Measurements from ENCODE around the gene NUDT5. TPM values are rescaled to one million over a fixed set of nuclear protein-coding genes. Genes with fewer than 3 reads are reported as not detected.
A peak's percentile ranks its signal among the peaks of the same experiment; 100 is the strongest.

The NUDT5 gene
- 51.8 TPM for polyA plus RNA-seq (2013)

GRCh38 chr10:12195603-12196506 is at the start of gene NUDT5, which contains the start of gene CDC123:
Gene NUDT5, minus strand, starts transcription at chr10:12195891. Its CDS starts 9,600 bp downstream, at chr10:12186291.
Gene CDC123, plus strand, starts transcription at chr10:12196188. Its CDS starts 58 bp downstream, at chr10:12196246.
- ChIA-PET POLR2A (interaction anchor here (0.6 to 2.1 kb wide), 4 partner anchors 12 to 153 kb away, joined by 3 to 7 read pairs (median 4); partner anchors contain the start of gene UPF2), CTCF (interaction anchor here (0.7 to 4.4 kb wide), 8 partner anchors 13 to 512 kb away, joined by 3 to 27 read pairs (median 4); no protein-coding TSS in a partner anchor)
- Histone ChIP-seq H3K27me3 (replicated peaks in 2 of 5; ENCODE audit: control insufficient read depth in 4 of 5, insufficient read depth in 5 of 5, low read length in 4 of 5) (no peaks in the 10 kb centered on the region), H3K9me3 (ENCODE audit: control extremely low read depth in 1 of 5, control insufficient read depth in 4 of 5, insufficient read depth in 2 of 5, low read depth in 1 of 5, low read length in 4 of 5) (no peaks in the 10 kb centered on the region), H3K36me3 (ENCODE audit: control insufficient read depth in 4 of 4, insufficient read depth in 4 of 4, low read length in 3 of 4) (peaks cover 4 to 25% (median 14%) of the 10 kb centered on the region in 4 experiments), H3K4me1 (ENCODE audit: control extremely low read depth in 1 of 4, control insufficient read depth in 4 of 4, insufficient read depth in 4 of 4, low read length in 3 of 4) (peaks cover 14 to 46% (median 29%) of the 10 kb centered on the region in 4 experiments), H3K27ac (ENCODE audit: insufficient read depth in 1 of 2, low read depth in 1 of 2, low read length in 2 of 2, poor library complexity in 1 of 2, severe bottlenecking in 2 of 2) (peak within 1 kb of the TSS; percentile 94 to 96), H3K4me3 (ENCODE audit: control insufficient read depth in 1 of 7, extremely low read depth in 1 of 7, insufficient read depth in 4 of 7, low read depth in 2 of 7, low read length in 6 of 7) (peak within 1 kb of the TSS; percentile 66 to 100 (median 96))
- peak; percentile 88 to 95 (median 93) for DNase-seq
- WGBS (ENCODE audit: insufficient coverage) = under 1% methylated on average over 50 of the region's 62 CpGs

GRCh38 chr10:12243864-12244620 is 48.4 kb upstream of the NUDT5 start:
- WGBS (ENCODE audit: insufficient coverage) = 57% methylated on average over 16 of the region's 18 CpGs
- POLR2A ChIA-PET = interaction anchor here (0.6 kb wide), 1 partner anchor 18 kb away, joined by 3 read pairs; no protein-coding TSS in a partner anchor
- Histone ChIP-seq H3K27ac (ENCODE audit: insufficient read depth in 1 of 2, low read depth in 1 of 2, low read length in 2 of 2, poor library complexity in 1 of 2, severe bottlenecking in 2 of 2) (peak overlapping the region; percentile 61 to 81), H3K9me3 (ENCODE audit: control extremely low read depth in 1 of 5, control insufficient read depth in 4 of 5, insufficient read depth in 2 of 5, low read depth in 1 of 5, low read length in 4 of 5) (no peaks in the 10 kb centered on the region), H3K36me3 (ENCODE audit: control insufficient read depth in 4 of 4, insufficient read depth in 4 of 4, low read length in 3 of 4) (peaks cover 10 to 51% (median 20%) of the 10 kb centered on the region in 4 experiments), H3K27me3 (replicated peaks in 2 of 5; ENCODE audit: control insufficient read depth in 4 of 5, insufficient read depth in 5 of 5, low read length in 4 of 5) (no peaks in the 10 kb centered on the region), H3K4me1 (ENCODE audit: control extremely low read depth in 1 of 4, control insufficient read depth in 4 of 4, insufficient read depth in 4 of 4, low read length in 3 of 4) (peaks cover 6 to 46% (median 43%) of the 10 kb centered on the region in 4 experiments), H3K4me3 (ENCODE audit: control insufficient read depth in 1 of 7, extremely low read depth in 1 of 7, insufficient read depth in 4 of 7, low read depth in 2 of 7, low read length in 6 of 7) (peak overlapping the region in 1 of 7 experiments; percentile 6)
- DNase-seq = peak; percentile 73 to 93 (median 91)
- CTCF ChIA-PET = interaction anchor here (2.0 kb wide), 1 partner anchor 12 kb away, joined by 6 read pairs; no protein-coding TSS in a partner anchor

- H3K36me3 ChIP-seq (ENCODE audit: control insufficient read depth in 4 of 4, insufficient read depth in 4 of 4, low read length in 3 of 4) = peaks cover 13 to 64% (median 28%) of the 10 kb centered on the region in 4 experiments
- DNase-seq = peak in 2 of 3 donors; percentile 73
- peak overlapping the region in 1 of 7 experiments; percentile 10 for H3K4me3 ChIP-seq (ENCODE audit: control insufficient read depth in 1 of 7, extremely low read depth in 1 of 7, insufficient read depth in 4 of 7, low read depth in 2 of 7, low read length in 6 of 7)
- H3K27ac ChIP-seq (ENCODE audit: insufficient read depth in 1 of 2, low read depth in 1 of 2, low read length in 2 of 2, poor library complexity in 1 of 2, severe bottlenecking in 2 of 2) = peak overlapping the region; percentile 42 to 75
- H3K27me3 ChIP-seq (replicated peaks in 2 of 5; ENCODE audit: control insufficient read depth in 4 of 5, insufficient read depth in 5 of 5, low read length in 4 of 5) = no peaks in the 10 kb centered on the region
- CTCF ChIA-PET = interaction anchor here (0.7 to 1.3 kb wide), 6 partner anchors 11 to 111 kb away, joined by 3 to 5 read pairs (median 4); no protein-coding TSS in a partner anchor
- POLR2A ChIA-PET = no interaction called here
- H3K4me1 ChIP-seq (ENCODE audit: control extremely low read depth in 1 of 4, control insufficient read depth in 4 of 4, insufficient read depth in 4 of 4, low read length in 3 of 4) = peaks cover 6 to 46% (median 43%) of the 10 kb centered on the region in 4 experiments
- H3K9me3 ChIP-seq (ENCODE audit: control extremely low read depth in 1 of 5, control insufficient read depth in 4 of 5, insufficient read depth in 2 of 5, low read depth in 1 of 5, low read length in 4 of 5) = no peaks in the 10 kb centered on the region
- 62% methylated on average over 17 of the region's 19 CpGs for WGBS (ENCODE audit: insufficient coverage)
Observed at GRCh38 chr10:12241810-12242529, 46.3 kb upstream of the NUDT5 start.

- no peaks in the 10 kb centered on the region for H3K27me3 ChIP-seq (replicated peaks in 2 of 5; ENCODE audit: control insufficient read depth in 4 of 5, insufficient read depth in 5 of 5, low read length in 4 of 5)
- no peak for DNase-seq
- CTCF ChIA-PET = interaction anchor here (1.1 to 1.7 kb wide), 3 partner anchors 12 to 23 kb away, joined by 3 read pairs; no protein-coding TSS in a partner anchor
- WGBS (ENCODE audit: insufficient coverage) = 98% methylated on average over 5 of the region's 8 CpGs
- POLR2A ChIA-PET = interaction anchor here (0.8 kb wide), 1 partner anchor 19 kb away, joined by 5 read pairs; no protein-coding TSS in a partner anchor
- H3K4me1 ChIP-seq (ENCODE audit: control extremely low read depth in 1 of 4, control insufficient read depth in 4 of 4, insufficient read depth in 4 of 4, low read length in 3 of 4) = peaks cover 2 to 32% (median 31%) of the 10 kb centered on the region in 4 experiments
- H3K27ac ChIP-seq (ENCODE audit: insufficient read depth in 1 of 2, low read depth in 1 of 2, low read length in 2 of 2, poor library complexity in 1 of 2, severe bottlenecking in 2 of 2) = no peak overlapping the region
- no peaks in the 10 kb centered on the region for H3K9me3 ChIP-seq (ENCODE audit: control extremely low read depth in 1 of 5, control insufficient read depth in 4 of 5, insufficient read depth in 2 of 5, low read depth in 1 of 5, low read length in 4 of 5)
- peaks cover 16 to 59% (median 44%) of the 10 kb centered on the region in 4 experiments for H3K36me3 ChIP-seq (ENCODE audit: control insufficient read depth in 4 of 4, insufficient read depth in 4 of 4, low read length in 3 of 4)
- H3K4me3 ChIP-seq (ENCODE audit: control insufficient read depth in 1 of 7, extremely low read depth in 1 of 7, insufficient read depth in 4 of 7, low read depth in 2 of 7, low read length in 6 of 7) = no peak overlapping the region
Observed at GRCh38 chr10:12238821-12239220, 43.1 kb upstream of the NUDT5 start.

GRCh38 chr10:12237265-12238220 is 41.9 kb upstream of the NUDT5 start:
- H3K9me3 ChIP-seq (ENCODE audit: control extremely low read depth in 1 of 5, control insufficient read depth in 4 of 5, insufficient read depth in 2 of 5, low read depth in 1 of 5, low read length in 4 of 5) = no peaks in the 10 kb centered on the region
- H3K4me3 ChIP-seq (ENCODE audit: control insufficient read depth in 1 of 7, extremely low read depth in 1 of 7, insufficient read depth in 4 of 7, low read depth in 2 of 7, low read length in 6 of 7) = no peak overlapping the region
- POLR2A ChIA-PET = no interaction called here
- peak overlapping the region in 1 of 2 experiments; percentile 49 for H3K27ac ChIP-seq (ENCODE audit: insufficient read depth in 1 of 2, low read depth in 1 of 2, low read length in 2 of 2, poor library complexity in 1 of 2, severe bottlenecking in 2 of 2)
- peaks cover 2 to 22% (median 20%) of the 10 kb centered on the region in 4 experiments for H3K4me1 ChIP-seq (ENCODE audit: control extremely low read depth in 1 of 4, control insufficient read depth in 4 of 4, insufficient read depth in 4 of 4, low read length in 3 of 4)
- no peaks in the 10 kb centered on the region for H3K27me3 ChIP-seq (replicated peaks in 2 of 5; ENCODE audit: control insufficient read depth in 4 of 5, insufficient read depth in 5 of 5, low read length in 4 of 5)
- CTCF ChIA-PET = interaction anchor here (1.2 kb wide), 1 partner anchor 23 kb away, joined by 7 read pairs; no protein-coding TSS in a partner anchor
- H3K36me3 ChIP-seq (ENCODE audit: control insufficient read depth in 4 of 4, insufficient read depth in 4 of 4, low read length in 3 of 4) = peaks cover 16 to 66% (median 48%) of the 10 kb centered on the region in 4 experiments
- 94% methylated on average over 6 of the region's 13 CpGs for WGBS (ENCODE audit: insufficient coverage)
- no peak for DNase-seq
